A673 (cell line): ENCODE results near the gene ZBTB7B.

Experiments
- EZH2 ChIP-seq: fragments of 200-600 bp; sonication (generic); IDR thresholded peaks from 2 replicates; pipeline ENCODE4 v1.6.1; 2017; ENCODE audit warnings: borderline replicate concordance, low read depth, mild to moderate bottlenecking, mixed read lengths, antibody characterized with exemption, low read length; ENCODE audit not compliant: poor library complexity, severe bottlenecking
- TF ChIP-seq, protein P1 (sequence below): fragments of 300-800, 200-600 bp; sonication (generic); conservative IDR thresholded peaks from 2 replicates; pipeline ENCODE4 v1.5.1; 2017; ENCODE audit warnings: low read depth, mild to moderate bottlenecking, antibody characterized with exemption, low read length, moderate library complexity, mixed read lengths

DNA sequence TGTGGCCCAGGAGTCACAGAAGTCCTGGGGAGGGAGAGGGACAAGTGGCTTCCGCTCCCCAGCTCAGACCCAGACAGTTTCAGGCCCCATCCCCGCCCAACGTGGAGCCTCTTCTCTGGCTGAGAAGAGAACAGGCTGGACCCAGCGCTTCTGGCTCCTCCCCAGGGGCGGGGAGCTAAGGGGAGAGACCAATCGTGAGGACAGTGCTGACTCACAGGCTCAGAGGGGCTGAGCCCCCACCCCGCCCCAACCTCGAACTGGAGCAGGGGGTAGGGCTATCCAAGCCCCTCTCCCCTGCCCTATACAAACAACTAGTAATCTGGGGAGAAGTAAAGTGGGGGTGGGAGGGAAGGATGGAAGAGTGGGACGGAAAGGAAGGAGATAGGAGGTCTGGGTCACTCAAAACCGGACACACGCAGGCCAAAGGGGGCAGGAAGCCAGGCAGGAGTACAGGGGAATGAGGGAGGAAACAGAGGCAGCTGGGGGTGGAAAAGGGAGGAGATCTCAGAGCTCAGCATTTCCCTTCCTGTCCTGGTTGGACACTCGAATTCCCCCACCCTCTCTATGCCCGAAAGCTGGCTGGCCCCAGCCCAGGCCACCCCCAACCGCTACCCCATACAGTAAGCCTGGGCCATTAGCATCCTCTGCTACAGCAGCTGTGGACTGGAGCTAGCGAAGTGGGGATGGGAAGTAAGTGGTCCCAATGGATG, 31.8 kb upstream of the ZBTB7B start, which contains the start of gene SHC1:
- TF ChIP-seq, protein P1, sequence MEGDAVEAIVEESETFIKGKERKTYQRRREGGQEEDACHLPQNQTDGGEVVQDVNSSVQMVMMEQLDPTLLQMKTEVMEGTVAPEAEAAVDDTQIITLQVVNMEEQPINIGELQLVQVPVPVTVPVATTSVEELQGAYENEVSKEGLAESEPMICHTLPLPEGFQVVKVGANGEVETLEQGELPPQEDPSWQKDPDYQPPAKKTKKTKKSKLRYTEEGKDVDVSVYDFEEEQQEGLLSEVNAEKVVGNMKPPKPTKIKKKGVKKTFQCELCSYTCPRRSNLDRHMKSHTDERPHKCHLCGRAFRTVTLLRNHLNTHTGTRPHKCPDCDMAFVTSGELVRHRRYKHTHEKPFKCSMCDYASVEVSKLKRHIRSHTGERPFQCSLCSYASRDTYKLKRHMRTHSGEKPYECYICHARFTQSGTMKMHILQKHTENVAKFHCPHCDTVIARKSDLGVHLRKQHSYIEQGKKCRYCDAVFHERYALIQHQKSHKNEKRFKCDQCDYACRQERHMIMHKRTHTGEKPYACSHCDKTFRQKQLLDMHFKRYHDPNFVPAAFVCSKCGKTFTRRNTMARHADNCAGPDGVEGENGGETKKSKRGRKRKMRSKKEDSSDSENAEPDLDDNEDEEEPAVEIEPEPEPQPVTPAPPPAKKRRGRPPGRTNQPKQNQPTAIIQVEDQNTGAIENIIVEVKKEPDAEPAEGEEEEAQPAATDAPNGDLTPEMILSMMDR = no peak
- TF ChIP-seq EZH2 = no peak
